ENCODE results near the gene OR4F6.

Gene OR4F6

GRCh38 chr15:101804941-101805340 lies 1.6 kb downstream of the OR4F6 start:
- no peak for DNase-seq

GRCh38 chr15:101805605-101806345 lies 2.5 kb downstream of the OR4F6 start:
- no peak for DNase-seq

GRCh38 chr15:101807345-101807945 lies 4.1 kb downstream of the OR4F6 start:
- no peak for DNase-seq

GRCh38 chr15:101808201-101808600 lies 4.9 kb downstream of the OR4F6 start:
- no peak for DNase-seq

GRCh38 chr15:101810456-101810855 lies 7.1 kb downstream of the OR4F6 start:
- DNase-seq: no peak

- DNase-seq: peak; percentile 13
Observed at GRCh38 chr15:101810876-101811275, 7.6 kb downstream of the OR4F6 start.

- DNase-seq: no peak
Observed at GRCh38 chr15:101811902-101812301, 8.6 kb downstream of the OR4F6 start, which contains the start of gene OR4F15. OR4F15 (plus strand) TSS chr15:101812202; CDS start chr15:101818187, 5,985 bp downstream.

GRCh38 chr15:101813803-101814534 lies 10.7 kb downstream of the OR4F6 start:
- DNase-seq: no peak

- no peak for DNase-seq
Observed at GRCh38 chr15:101820781-101821180, 17.5 kb downstream of the OR4F6 start.

GRCh38 chr15:101827257-101827656 lies 23.9 kb downstream of the OR4F6 start:
- DNase-seq: no peak

GRCh38 chr15:101828774-101829173 lies 25.5 kb downstream of the OR4F6 start:
- DNase-seq: no peak

- no peak for DNase-seq
Observed at GRCh38 chr15:101841656-101842055, 38.3 kb downstream of the OR4F6 start.

GRCh38 chr15:101844916-101845315 lies 41.6 kb downstream of the OR4F6 start:
- DNase-seq: no peak

- no peak for DNase-seq
Observed at GRCh38 chr15:101852356-101852755, 49.0 kb downstream of the OR4F6 start.
